IMR-90 (cell line): ENCODE results near the gene HADHB. TPM values are rescaled to one million over a fixed set of nuclear protein-coding genes. Genes with fewer than 3 reads are reported as not detected.
"Not testable (repeated sequence)": the region's sequence is repeated elsewhere in the genome, so short reads cannot be mapped to it uniquely, and the experiment has no call there.

Source experiments
- ATAC-seq: fragments of 200-7000 bp; cut with Tn5 transposase; 2 replicates; pipeline ENCODE4 v1.9.1; 2020; ENCODE audit warnings: low read depth, mild to moderate bottlenecking, moderate library complexity
- BruUV-seq: library from RNA; stranded (reverse); fragments of 400-500 nt; replicated peaks from 2 replicates; lab custom pipeline; 2021; lab: Mats Ljungman, UMichigan
- CTCF ChIA-PET: fragments of 300-600 bp; formaldehyde crosslinking; extraction: SDS; loops from one replicate; lab custom pipeline; 2021; ENCODE audit warnings: antibody characterized with exemption; lab: Yijun Ruan, JAX
- POLR2A ChIA-PET: fragments of 300-600 bp; sonication (Branson Sonifier 250); formaldehyde crosslinking; loops from one replicate; lab custom pipeline; 2022; ENCODE audit warnings: antibody characterized with exemption; ENCODE audit not compliant: unreplicated experiment; lab: Charles Lee
- DNase-seq: peaks from one replicate; pipeline ENCODE4 v3.0.0; 2013
- H2AFZ ChIP-seq: replicated peaks from 2 replicates; pipeline ENCODE3; 2013; ENCODE audit warnings: low read length, mild to moderate bottlenecking; ENCODE audit not compliant: poor library complexity
- H2AK5ac ChIP-seq: 2 replicates; pipeline ENCODE4 v1.6.1; 2013; ENCODE audit warnings: low read depth, low read length, inconsistent platforms
- H2AK9ac ChIP-seq: replicated peaks from 2 replicates; pipeline ENCODE3; 2013; ENCODE audit warnings: mild to moderate bottlenecking, low read depth, low read length, moderate library complexity; ENCODE audit not compliant: poor library complexity
- H2BK120ac ChIP-seq: 2 replicates; pipeline ENCODE4 v1.6.1; 2013; ENCODE audit warnings: low read depth, low read length, inconsistent platforms
- H2BK15ac ChIP-seq: 3 replicates; pipeline ENCODE4 v1.6.1; 2013; ENCODE audit warnings: low read depth, low read length, inconsistent platforms
- H2BK20ac ChIP-seq: 2 replicates; pipeline ENCODE4 v1.6.1; 2013; ENCODE audit warnings: low read depth, mild to moderate bottlenecking, inconsistent platforms, low read length, moderate library complexity
- H2BK5ac ChIP-seq: 2 replicates; pipeline ENCODE4 v1.6.1; 2013; ENCODE audit warnings: mild to moderate bottlenecking, low read depth, low read length, inconsistent platforms; ENCODE audit not compliant: poor library complexity, severe bottlenecking
- H3K14ac ChIP-seq: replicated peaks from 2 replicates; pipeline ENCODE4 v1.6.1; 2013; ENCODE audit warnings: low read depth, low read length, inconsistent platforms
- H3K18ac ChIP-seq: 2 replicates; pipeline ENCODE4 v1.6.1; 2013; ENCODE audit warnings: low read depth, low read length, control low read depth
- H3K23ac ChIP-seq: 2 replicates; pipeline ENCODE4 v1.6.1; 2013; ENCODE audit warnings: low read depth, low read length, inconsistent platforms
- H3K27ac ChIP-seq: 2 replicates; pipeline ENCODE4 v1.5.1; 2013; ENCODE audit warnings: mild to moderate bottlenecking, control low read depth, low read length; ENCODE audit not compliant: insufficient read depth
- H3K27me3 ChIP-seq: 2 replicates; pipeline ENCODE4 v1.6.1; 2013; ENCODE audit warnings: low read length; ENCODE audit not compliant: control insufficient read depth, insufficient read depth
- H3K36me3 ChIP-seq: 2 replicates; pipeline ENCODE4 v1.6.1; 2013; ENCODE audit warnings: low read length, mixed read lengths; ENCODE audit not compliant: control insufficient read depth, insufficient read depth
- H3K4ac ChIP-seq: 2 replicates; pipeline ENCODE4 v1.6.1; 2013; ENCODE audit warnings: low read depth, low read length, inconsistent platforms
- H3K4me1 ChIP-seq: 2 replicates; pipeline ENCODE4 v1.6.1; 2013; ENCODE audit warnings: low read length, mixed read lengths; ENCODE audit not compliant: control insufficient read depth, insufficient read depth
- H3K4me2 ChIP-seq: 2 replicates; pipeline ENCODE4 v1.6.1; 2013; ENCODE audit warnings: low read depth, mild to moderate bottlenecking, control low read depth, low read length, moderate library complexity
- H3K4me3 ChIP-seq: 2 replicates; pipeline ENCODE4 v1.5.1; 2013; ENCODE audit warnings: low read depth, mild to moderate bottlenecking, control low read depth, low read length, moderate library complexity; ENCODE audit not compliant: insufficient read depth
- H3K56ac ChIP-seq: 2 replicates; pipeline ENCODE4 v1.6.1; 2013; ENCODE audit warnings: low read length, inconsistent platforms; ENCODE audit not compliant: insufficient read depth; ENCODE audit errors: extremely low read depth
- H3K79me1 ChIP-seq, 2 experiments: 2 replicates each; pipeline ENCODE4 v1.6.1; 2013; ENCODE audit warnings: low read length in 2 of 2, inconsistent platforms in 1 of 2, low read depth in 1 of 2
- H3K9ac ChIP-seq: 2 replicates; pipeline ENCODE4 v1.6.1; 2013; ENCODE audit warnings: low read depth, low read length, control low read depth
- H3K9me1 ChIP-seq: 2 replicates; pipeline ENCODE4 v1.6.1; 2013; ENCODE audit warnings: low read length, inconsistent platforms; ENCODE audit not compliant: insufficient read depth
- H3K9me3 ChIP-seq: 2 replicates; pipeline ENCODE4 v1.6.1; 2013; ENCODE audit warnings: low read length; ENCODE audit not compliant: control insufficient read depth, insufficient read depth
- H4K20me1 ChIP-seq: 2 replicates; pipeline ENCODE4 v1.6.1; 2013; ENCODE audit warnings: low read length, inconsistent platforms; ENCODE audit not compliant: insufficient read depth
- H4K5ac ChIP-seq: 2 replicates; pipeline ENCODE4 v1.6.1; 2013; ENCODE audit warnings: mild to moderate bottlenecking, low read depth, low read length, control low read depth
- H4K8ac ChIP-seq, 2 experiments: 2 replicates each; pipeline ENCODE4 v1.6.1; 2013; ENCODE audit warnings: low read depth in 2 of 2, low read length in 2 of 2, control low read depth in 1 of 2, inconsistent platforms in 1 of 2
- H4K91ac ChIP-seq: 2 replicates; pipeline ENCODE4 v1.6.1; 2013; ENCODE audit warnings: low read depth, low read length, inconsistent platforms; ENCODE audit not compliant: insufficient read depth
- FOS ChIP-seq: fragments of 150-350 bp; IDR thresholded peaks from 2 replicates; pipeline ENCODE4 v1.6.1; 2016; ENCODE audit warnings: low read depth, low read length
- MAFK ChIP-seq: IDR thresholded peaks from 2 replicates; pipeline ENCODE4 v1.6.1; 2012; ENCODE audit warnings: low read depth, low read length, improper control_type of control experiment
- MAZ ChIP-seq: IDR thresholded peaks from 2 replicates; pipeline ENCODE4 v1.6.1; 2012; ENCODE audit warnings: low read depth, mild to moderate bottlenecking, low read length, improper control_type of control experiment, moderate library complexity, borderline replicate concordance
- MXI1 ChIP-seq: IDR thresholded peaks from 2 replicates; pipeline ENCODE4 v1.6.1; 2012; ENCODE audit warnings: low read depth, mild to moderate bottlenecking, low read length, moderate library complexity, borderline replicate concordance
- NFE2L2 ChIP-seq: fragments of 150-350 bp; IDR thresholded peaks from 2 replicates; pipeline ENCODE4 v1.6.1; 2016; ENCODE audit warnings: low read depth, mild to moderate bottlenecking, low read length
- POLR2A ChIP-seq: IDR thresholded peaks from 2 replicates; pipeline ENCODE4 v1.6.1; 2012; ENCODE audit warnings: mild to moderate bottlenecking, low read depth, low read length
- RAD21 ChIP-seq: IDR thresholded peaks from 2 replicates; pipeline ENCODE4 v1.6.1; 2012; ENCODE audit warnings: low read length, improper control_type of control experiment
- RCOR1 ChIP-seq: IDR thresholded peaks from 2 replicates; pipeline ENCODE4 v1.6.1; 2012; ENCODE audit warnings: mild to moderate bottlenecking, low read length, improper control_type of control experiment; ENCODE audit not compliant: insufficient replicate concordance
- WGBS, 2 experiments: methylation state at CpG; one replicate each; pipeline versions ENCODE4 v1.1.5 to v1.1.7; 2013; ENCODE audit warnings: missing lambda C conversion rate in 2 of 2; ENCODE audit not compliant: insufficient read length in 1 of 2; ENCODE audit errors: extremely low coverage in 2 of 2; 5-methylcytosine and 5-hydroxymethylcytosine counted together
- dilution Hi-C: fragments of 300-500 bp; cut with HindIII; formaldehyde crosslinking; loops from one replicate; pipeline ENCODE4 v1.14.3; 2018; ENCODE audit warnings: low sequenced_read_pairs; ENCODE audit not compliant: unreplicated experiment
- in situ Hi-C: fragments of 300-500 bp; cut with MboI; formaldehyde crosslinking; loops from 3 replicates; pipeline ENCODE4 v1.14.3; 2019; ENCODE audit warnings: low sequenced_read_pairs, inconsistent platforms, mixed read lengths
- intact Hi-C: fragments of 100-400 bp; cut with micrococcal nuclease; formaldehyde crosslinking; loops from 2 replicates; pipeline ENCODE4 v1.10.0; 2022
- polyA plus RNA-seq, 3 experiments: library from polyadenylated mRNA; depleted of rRNA; stranded (reverse); fragments of >200 nt; gene quantifications; 2 replicates each; pipeline ENCODE4 v1.2.3, GENCODE V29; 2012; ENCODE audit warnings: low replicate concordance in 1 of 3
- total RNA-seq: library from RNA; depleted of rRNA; stranded (reverse); fragments of >200 nt; gene quantifications from 2 replicates; pipeline ENCODE4 v1.2.3, GENCODE V29; 2012

The HADHB gene
- total and polyA plus RNA-seq, 2 of the 4 experiments (the other 2 are of a cell fraction): 67.9 to 79.8 TPM

DNA sequence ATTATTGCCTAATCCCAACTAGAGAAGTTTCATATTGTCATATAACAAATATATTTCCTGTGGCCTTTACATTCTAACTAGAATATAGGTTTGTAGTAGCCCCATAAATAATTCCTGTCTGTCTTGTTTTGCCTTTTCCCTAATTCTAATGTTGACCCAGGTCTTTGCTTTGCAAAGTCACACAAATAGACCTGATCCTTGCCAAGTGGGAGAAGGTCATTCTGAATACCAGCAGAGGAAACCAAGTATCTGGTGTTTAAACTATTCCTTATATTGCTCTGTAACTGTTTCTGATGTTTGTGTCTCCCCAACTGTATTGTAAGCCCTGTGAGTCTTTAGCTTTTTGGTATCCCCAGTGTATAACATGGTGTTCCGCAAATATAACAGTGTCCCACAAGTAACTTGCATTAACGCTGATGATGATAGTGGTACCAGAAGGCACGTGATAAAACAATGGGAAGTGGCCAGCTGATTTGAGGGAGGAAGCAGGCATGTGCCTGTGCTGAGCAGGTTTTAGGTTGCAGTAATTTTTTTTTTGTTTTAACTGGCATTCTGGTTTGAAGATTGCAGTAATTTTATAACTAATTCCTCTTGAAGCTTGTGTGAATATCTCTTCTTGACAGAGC is 11.1 kb downstream of the HADHB start:
- no peak overlapping the region for H2AFZ ChIP-seq
- POLR2A ChIA-PET: no interaction called here
- peaks cover 8 to 40% of the 10 kb centered on the region in 2 experiments for H3K79me1 ChIP-seq
- peaks cover 10% of the 10 kb centered on the region for H4K20me1 ChIP-seq
- no peak overlapping the region for H2BK5ac ChIP-seq
- H2AK9ac ChIP-seq: no peak overlapping the region
- CTCF ChIA-PET: no interaction called here
- no peak overlapping the region for H2AK5ac ChIP-seq
- H3K23ac ChIP-seq: no peak overlapping the region
- BruUV-seq: no TSS peak
- WGBS, 2 experiments: 81% methylated on average over 2 of the region's 3 CpGs; no CpG with 5 or more reads in 1 of the 2 experiments
- H4K91ac ChIP-seq: no peak overlapping the region
- no peak overlapping the region for H3K27ac ChIP-seq
- H4K8ac ChIP-seq: no peak overlapping the region
- no peak overlapping the region for H2BK15ac ChIP-seq
- no peak overlapping the region for H2BK120ac ChIP-seq
- H4K5ac ChIP-seq: no peak overlapping the region
- in situ Hi-C loops: no loop called here
- no peak overlapping the region for H3K4me2 ChIP-seq
- H3K36me3 ChIP-seq: peaks cover 16% of the 10 kb centered on the region
- dilution Hi-C loops: no loop called here
- intact Hi-C loops: no loop called here
- H3K4ac ChIP-seq: no peak overlapping the region
- no peak overlapping the region for H3K14ac ChIP-seq
- no peak overlapping the region for H3K9ac ChIP-seq
- peaks cover 4% of the 10 kb centered on the region for H3K9me1 ChIP-seq
- H2BK20ac ChIP-seq: no peak overlapping the region
- DNase-seq: no peak
- H3K27me3 ChIP-seq: no peaks in the 10 kb centered on the region
- H3K4me1 ChIP-seq: peaks cover 1% of the 10 kb centered on the region; the same call in 1 of the 2 replicates
- no peak for ATAC-seq
- H3K18ac ChIP-seq: no peak overlapping the region
- H3K9me3 ChIP-seq: no peaks in the 10 kb centered on the region
- no peak for TF ChIP-seq NFE2L2
- TF ChIP-seq POLR2A: no peak
- TF ChIP-seq MXI1: no peak
- no peak for TF ChIP-seq FOS
- TF ChIP-seq MAFK: no peak
- no peak for TF ChIP-seq RAD21
- no peak for TF ChIP-seq MAZ
- TF ChIP-seq RCOR1: no peak
- no peak overlapping the region for H3K4me3 ChIP-seq
- H3K56ac ChIP-seq: no peak overlapping the region

- H4K5ac ChIP-seq, BruUV-seq, H4K20me1 ChIP-seq, H2BK5ac ChIP-seq, H3K23ac ChIP-seq, H4K91ac ChIP-seq, H3K27me3 ChIP-seq, intact Hi-C loops, H3K4me2 ChIP-seq, H3K4me1 ChIP-seq, H3K9me3 ChIP-seq, in situ Hi-C loops, H2BK120ac ChIP-seq, DNase-seq, H3K27ac ChIP-seq, H3K4me3 ChIP-seq, H2AFZ ChIP-seq, H3K9ac ChIP-seq, H3K4ac ChIP-seq, ATAC-seq, H2AK5ac ChIP-seq, POLR2A ChIA-PET, H3K9me1 ChIP-seq, H3K14ac ChIP-seq, H3K56ac ChIP-seq, dilution Hi-C loops, H2AK9ac ChIP-seq, H2BK20ac ChIP-seq, H4K8ac ChIP-seq, H3K18ac ChIP-seq, H2BK15ac ChIP-seq: not testable (repeated sequence)
- peaks cover 4 to 17% of the 10 kb centered on the region in 2 experiments for H3K79me1 ChIP-seq
- 100% methylated on average over 1 of the region's 8 CpGs; no CpG with 5 or more reads in 1 of the 2 experiments for WGBS, 2 experiments
- CTCF ChIA-PET: interaction anchor here (0.6 kb wide), 1 partner anchor 647 kb away, joined by 5 read pairs; no protein-coding TSS in a partner anchor
- H3K36me3 ChIP-seq: peaks cover 21% of the 10 kb centered on the region
These were observed 14.1 kb downstream of the HADHB start for GRCh38 chr2:26258836-26259235.
